NCI-H1930 (cell line): Measurements from ENCODE around the gene TMBIM6.
"Not testable (repeated sequence)": the region's sequence is repeated elsewhere in the genome, so short reads cannot be mapped to it uniquely, and the experiment has no call there.

Experiments
- DNase-seq, 2 experiments: peaks; one replicate each; lab custom pipeline; 2025; lab: John Stamatoyannopoulos, UW

Gene TMBIM6

DNA sequence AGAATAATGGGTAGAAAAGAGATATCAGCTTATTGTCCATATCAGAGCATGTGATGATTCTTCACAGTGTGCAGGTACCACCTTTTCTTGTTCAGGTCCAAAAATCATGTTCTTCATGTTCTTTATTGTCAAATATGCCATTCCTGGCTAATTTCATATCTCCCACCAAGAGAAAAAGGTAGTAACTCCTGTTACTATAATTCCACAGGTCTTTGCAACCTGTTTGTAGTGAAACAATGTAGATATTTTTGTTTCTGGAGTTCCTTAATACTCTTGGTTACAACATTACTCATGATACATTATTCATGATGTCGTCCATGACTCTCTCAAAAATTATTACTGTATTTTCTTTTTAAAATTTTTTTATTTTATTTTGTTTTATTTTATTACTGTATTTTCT is 11.3 kb upstream of the TMBIM6 start:
- no peak for DNase-seq

DNA sequence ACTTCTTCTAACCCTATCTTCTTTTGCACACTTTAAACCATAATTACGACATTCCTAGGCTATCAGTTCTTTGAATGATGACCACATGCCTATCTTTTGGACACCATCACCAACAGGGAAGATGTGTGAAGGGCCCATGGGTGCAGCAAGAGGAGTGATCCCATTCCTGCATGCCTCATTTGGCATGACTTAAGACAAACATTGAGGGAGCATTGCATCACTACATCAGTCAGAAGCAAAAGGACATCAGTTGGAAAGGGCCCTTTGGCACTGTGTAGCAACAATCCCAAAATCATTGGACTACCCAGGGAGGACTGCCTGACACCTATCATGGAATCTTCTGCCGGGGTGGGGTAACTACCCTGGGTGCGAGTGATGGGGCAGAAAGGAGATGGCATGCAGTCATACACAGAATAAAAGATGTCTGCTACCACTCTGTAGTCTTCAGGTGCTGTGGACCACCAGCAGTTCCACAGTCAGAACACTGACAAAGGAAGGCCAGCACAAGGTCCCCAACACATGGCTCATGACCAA is 10.7 kb upstream of the TMBIM6 start:
- DNase-seq, result no peak

DNA sequence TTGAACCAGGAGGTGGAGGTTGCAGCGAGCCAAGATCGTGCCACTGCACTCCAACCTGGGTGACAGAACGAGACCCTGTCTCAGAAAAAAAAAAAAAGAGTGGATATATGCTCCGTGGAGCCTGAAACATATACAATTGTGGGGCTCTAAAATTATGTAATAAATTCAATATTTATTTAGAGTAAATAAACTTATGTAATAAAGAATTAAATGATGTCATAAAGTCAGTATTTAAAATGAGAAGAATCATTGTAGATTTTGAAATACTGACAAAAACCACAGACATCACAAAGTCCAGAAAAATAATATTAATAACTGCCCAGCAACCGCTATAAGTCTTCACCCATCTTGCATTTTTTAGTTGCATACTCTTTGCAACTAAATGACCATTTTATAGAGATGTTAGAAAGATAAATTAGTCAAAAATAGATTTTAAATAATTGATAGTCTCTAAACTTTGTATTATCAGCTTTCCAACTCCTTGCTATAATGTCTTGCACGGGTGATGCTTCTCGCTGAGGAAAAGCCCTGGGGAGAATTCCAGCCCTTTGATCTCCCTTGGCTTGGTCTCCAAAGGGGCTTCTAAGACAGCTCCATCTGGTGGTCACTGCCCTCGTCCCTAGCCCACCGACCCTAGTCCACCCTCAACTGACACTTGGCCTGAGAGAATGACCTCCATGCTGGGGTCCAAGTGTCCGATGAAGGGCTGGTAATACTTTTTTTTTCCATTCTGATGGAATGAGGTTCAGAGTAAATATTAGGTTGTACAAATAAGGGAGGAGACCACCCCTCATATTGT is 7.9 kb upstream of the TMBIM6 start:
- DNase-seq, result no peak

DNA sequence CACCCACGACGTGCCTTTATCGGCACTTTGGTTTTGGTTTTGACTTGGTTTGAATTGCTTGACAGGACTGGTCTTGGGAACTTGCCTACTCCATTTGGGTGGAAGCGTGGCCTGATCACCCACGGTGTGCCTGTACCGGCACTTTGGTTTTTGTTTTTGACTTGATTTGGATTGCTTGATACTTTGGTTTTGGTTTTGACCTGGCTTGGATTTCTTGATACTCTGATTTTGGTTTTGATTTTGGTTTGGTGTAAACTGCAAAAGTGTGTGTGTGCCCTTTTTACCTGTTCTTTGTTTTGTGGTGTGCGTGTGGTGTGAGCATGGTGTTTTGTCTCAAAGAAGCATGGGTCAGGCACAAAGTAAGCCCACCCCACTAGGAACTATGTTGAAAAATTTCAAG is 6.5 kb upstream of the TMBIM6 start:
- DNase-seq, result not testable (repeated sequence)

DNA sequence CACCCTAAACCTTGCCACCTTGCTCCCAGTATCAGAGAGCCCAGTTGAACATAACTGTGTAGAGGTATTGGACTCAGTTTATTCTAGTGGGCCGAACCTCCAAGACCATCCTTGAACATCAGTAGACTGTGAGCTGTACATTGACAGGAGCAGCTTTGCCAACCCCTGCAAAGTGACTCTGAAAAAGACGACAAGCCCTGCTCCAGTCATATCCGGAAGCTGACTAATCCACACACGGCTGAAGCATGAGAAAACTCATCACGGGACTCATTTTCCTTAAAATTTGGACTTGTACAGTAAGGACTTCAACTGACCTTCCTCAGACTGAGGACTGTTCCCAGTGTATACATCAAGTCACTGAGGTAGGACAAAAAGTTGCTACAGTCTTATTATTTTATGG is 2.6 kb upstream of the TMBIM6 start:
- not testable (repeated sequence) for DNase-seq

DNA sequence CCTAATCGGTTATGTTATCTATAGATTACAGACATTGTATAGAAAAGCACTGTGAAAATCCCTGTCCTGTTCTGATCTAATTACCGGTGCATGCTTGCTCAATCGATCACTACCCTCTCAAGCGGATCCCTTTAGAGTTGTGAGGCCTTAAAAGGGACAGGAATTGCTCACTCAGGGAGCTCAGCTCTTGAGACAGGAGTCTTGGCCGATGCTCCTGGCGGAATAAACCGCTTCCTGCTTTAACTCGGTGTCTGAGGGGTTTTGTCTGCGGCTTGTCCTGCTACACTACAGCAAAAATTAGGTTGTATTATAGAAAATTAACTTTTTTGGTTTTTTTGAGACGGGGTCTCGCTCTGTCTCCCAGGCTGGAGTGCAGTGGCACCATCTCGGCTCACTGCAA is 1.1 kb upstream of the TMBIM6 start:
- DNase-seq, result not testable (repeated sequence)

DNA sequence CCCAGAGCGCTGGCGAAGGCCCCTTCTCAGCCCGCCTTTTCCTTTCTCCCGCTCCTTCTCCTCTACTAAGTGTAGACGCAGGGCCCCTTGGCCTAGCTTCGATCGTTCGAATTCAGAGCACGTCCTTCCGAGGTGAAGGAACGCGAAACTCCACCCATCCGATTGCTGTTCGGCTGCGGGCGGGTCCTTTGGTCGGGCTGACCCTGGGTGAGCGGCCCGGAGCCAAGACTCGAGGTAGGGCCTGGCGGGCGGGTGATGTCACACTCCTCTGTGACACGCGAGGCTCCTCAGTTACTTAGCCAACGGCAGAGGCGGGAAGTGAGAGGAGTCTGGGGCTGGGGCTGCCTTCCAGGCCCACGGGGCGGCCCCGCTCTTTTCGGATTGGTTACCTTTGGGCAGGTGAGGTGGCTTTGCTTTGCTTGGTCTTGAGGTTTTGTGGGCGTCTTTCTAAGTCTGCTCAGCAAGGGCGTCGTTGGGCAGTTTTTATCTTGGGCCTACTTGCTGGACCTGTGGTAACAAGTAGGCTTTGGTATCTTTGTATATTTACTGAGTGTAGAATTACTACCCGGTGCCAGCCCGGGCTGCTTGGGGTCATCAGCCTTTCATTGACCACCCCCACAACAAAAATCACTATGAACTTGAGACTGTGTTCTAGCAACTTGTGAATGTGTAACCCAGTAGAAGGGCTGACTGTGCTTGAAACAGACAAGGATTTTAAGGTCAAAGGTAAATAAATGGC is 694 bp downstream of the TMBIM6 start:
- peak in 1 of 2 experiments; percentile 58 for DNase-seq

DNA sequence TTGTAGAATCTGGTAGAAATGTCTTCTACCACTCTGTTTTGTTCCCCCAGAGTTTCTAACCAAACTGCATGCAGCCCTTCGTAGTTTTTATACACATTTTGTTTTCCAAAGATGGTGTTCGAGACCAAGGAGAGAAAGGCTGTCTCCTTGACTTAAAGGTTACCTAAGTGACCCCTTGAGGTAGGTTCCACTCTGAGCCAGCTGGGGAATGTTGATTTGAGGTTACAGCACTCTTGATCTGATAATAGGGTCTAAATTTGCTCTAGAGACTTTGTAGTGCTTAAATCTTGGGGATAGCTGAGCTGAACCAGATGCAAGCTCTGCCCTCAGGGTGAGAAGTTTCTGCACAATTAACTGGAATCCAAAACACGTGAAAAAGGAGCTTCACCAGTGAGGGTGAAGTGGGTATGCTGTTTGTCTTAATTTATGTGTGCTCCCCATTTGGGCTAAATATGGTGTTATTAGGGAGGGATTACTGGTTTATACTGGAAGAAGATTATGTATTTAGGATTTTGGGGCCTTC is 3.1 kb downstream of the TMBIM6 start:
- no peak for DNase-seq

DNA sequence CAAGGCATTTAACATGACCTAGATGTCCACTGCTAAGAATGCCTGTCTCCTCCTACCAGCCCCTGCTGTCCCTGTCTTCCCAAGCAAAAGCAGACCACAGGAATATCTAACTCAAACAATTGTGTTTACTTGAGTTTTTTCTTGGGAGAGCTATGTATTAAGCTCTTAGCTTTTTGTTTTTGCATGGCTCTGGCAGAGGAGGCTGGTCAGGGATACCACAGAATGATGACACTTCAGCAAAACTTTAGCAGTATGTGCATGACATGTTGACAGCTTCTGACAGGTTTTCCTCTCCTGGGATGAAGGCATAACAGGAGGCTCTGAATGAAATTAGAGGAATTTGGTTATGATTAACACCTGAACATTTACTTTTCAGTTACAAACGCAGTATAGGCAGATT is 6.9 kb downstream of the TMBIM6 start:
- DNase-seq, result no peak

DNA sequence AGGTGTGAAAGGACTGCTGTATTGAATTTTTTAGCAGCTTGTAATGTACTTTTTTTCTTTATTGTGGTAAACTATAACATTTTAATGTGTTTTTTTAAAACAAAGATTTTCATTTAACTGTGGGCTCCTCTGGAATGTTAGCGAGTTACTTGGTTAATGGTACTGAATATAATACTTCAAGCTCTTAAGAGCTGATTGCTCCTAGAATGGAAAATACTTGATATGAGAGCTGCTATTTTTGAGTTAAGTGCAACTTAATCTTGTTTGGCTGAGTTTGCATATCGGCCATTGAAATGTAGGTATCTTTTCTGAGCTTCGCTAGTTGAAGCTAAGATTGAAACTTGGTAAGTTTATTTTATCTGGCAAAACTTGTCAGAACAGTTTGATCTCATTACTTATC is 7.4 kb downstream of the TMBIM6 start:
- no peak for DNase-seq

DNA sequence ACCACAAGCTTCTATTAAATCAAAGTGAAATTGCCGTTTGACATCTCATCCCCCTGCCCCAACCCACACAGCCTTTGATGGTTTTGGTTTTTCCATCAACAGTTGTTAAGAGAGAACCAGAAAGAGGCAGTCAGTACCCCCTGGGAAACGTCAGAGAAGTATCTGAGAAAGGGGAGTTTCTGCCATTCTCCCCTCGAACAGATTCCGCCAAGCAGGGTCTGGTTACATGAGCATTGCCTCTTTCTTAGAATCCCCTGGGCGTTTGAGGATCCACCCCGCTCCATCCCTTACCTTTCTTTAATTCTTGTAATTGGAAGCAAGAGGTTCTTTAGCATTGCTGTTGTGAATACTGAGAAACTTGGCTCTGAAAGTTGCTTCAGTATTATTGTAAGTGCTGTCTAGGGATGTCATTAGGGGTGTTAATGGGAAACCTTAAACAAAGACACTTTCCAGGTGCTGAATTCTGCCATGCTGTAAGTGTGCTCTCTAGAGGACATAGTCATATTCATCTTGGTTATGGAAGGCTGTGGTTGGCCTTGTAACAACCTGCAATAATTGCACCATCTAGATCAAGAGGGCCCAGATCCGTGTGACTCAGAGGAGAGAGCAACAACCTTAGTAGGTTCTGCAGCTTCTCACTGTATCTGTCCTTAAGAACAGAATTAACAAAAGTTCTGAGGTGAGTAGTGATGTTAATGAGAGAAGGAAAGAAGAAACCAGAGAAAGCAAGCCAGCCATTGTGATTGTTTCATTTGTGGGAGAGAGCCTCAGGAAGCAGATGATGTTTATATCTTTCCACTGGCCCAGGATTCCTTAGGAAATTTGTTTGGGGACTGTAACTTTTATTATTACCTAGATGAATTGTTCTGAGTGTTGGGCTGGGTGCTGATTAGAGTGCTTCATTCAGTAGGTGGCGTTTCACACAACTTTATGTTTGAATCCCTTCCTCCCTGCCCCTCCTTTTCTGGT is 9.0 kb downstream of the TMBIM6 start:
- DNase-seq, result peak in 1 of 2 experiments; percentile 29

DNA sequence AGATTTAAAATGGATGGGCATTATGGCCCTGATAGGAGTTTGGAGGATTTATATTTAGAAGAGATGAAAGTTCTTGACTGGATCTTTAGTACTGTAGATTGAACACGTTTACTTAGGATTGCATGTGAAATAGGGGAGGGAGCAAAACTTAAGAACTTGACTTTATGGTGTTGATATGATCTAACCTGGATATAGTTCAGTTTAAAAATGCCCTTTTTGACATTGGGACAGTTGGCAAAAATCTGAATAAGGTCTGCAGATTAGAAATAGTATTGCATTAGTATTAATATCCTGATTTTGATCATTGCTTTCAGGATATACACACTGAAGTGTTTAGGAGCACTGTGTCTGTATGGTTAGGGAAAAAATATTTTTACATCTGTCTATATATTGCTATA is 9.6 kb downstream of the TMBIM6 start:
- no peak for DNase-seq

DNA sequence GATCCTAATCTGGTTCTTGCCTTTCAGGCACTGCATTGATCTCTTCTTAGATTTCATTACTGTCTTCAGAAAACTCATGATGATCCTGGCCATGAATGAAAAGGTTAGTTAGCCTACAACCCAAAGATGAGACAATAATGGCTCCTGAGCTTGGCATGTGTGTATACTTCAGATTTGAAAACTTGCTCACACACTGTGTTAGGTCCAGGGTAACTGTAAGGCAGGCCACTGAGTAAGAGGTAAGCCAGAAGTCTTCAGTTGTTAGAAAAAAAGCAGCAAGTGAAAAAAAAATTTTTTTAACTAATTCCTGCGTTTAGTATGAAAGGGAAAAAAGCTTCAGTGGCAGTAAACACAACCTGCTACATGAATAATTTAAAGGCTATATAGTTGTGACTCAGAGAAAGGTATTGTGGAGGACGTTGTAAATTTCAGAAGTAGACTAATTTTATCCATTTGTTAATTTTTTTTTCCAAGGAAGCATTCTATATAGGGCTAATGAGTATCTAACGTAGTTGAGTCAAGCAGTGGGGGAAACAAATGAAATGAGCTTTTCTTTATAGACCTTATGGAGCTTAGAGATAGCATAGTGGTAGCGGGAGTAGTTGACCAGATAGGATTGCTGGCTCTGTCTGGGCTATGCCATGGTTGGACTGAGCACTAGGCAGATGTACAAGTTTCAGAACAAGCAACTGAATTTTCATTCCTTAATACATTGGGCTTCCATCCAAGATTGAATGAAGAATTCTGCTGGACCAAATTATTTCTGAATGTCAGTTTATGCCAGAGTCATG is 20.5 kb downstream of the TMBIM6 start:
- no peak for DNase-seq

DNA sequence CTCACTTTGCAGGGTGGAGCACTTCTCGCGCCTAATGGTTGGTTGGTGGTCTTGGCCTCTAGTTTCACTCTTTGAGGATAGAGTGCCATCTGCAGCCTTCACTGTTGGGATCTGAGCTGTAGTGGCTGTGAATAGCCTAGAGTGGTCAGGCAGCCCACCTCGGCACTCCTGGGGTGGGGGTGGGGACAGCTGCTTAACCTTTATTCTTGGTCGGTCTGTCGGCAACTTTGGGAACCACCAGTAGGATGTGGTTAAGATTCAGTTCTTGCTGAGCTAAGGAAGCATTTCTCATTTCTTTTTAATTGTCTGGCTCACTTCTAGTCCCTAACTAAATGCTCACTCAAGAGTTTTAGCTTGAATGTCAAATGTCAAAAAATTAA is 21.1 kb downstream of the TMBIM6 start:
- DNase-seq, result no peak

DNA sequence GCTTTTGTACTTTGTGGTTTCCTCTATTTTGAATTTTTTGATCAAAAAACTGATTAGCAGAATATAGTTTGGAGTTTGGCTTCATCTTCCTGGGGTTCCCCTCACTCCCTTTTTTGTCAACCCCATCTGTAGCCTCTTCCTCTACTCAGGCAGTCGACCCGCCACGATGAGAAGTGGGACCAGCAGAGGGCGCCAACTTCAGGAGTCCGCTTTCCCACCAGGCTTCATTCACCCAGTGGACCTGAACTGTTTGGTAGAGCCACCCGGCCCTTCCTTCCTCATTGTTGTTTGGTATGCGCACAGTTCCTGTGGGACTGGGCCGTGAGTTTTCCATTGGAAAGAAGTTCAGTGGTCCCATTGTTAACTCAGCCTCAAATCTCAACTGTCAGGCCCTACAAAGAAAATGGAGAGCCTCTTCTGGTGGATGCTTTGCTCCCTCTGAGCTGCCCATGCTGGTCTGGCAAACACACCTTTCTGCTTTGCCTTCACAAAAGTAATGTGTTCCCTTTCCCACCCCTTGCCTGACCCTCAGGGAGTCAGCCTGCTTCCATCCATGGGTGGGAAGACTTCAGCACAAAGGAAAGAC is 21.7 kb downstream of the TMBIM6 start:
- peak; percentile 24 to 55 for DNase-seq

DNA sequence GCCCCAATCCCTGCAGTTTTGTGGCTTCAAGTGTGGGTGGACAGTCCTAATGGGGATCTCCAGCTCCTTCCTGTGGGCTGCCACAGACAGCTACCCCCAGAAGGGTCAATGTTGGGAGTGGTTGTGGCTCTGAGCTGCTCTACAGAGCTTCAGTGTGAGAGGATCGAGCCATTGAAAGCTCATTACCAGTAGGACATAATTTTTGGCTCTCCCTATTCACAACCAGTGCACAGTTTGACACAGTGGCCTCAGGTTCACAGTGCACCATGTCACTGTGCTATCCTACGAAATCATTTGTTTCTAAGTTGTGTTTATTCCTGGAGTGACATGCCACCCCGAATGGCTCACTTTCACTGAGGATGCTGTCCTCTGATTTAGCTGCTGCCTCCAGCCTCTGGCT is 22.8 kb downstream of the TMBIM6 start:
- no peak for DNase-seq

DNA sequence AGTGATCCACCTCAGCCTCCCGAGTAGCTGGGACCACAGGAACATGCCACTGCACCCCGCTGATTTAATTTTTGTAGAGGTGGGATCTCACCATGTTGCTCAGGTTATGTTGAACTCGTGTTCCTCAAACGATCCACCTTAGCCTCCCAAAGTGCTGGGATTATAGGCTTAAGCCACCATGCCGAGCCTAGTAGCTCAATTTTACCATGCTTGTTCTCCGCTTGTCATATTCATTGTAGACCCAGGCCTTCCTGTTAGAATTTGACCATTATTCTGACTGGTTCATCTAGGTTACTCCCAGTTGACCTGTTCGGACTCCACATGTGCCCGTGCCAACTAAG is 24.7 kb downstream of the TMBIM6 start:
- no peak for DNase-seq

DNA sequence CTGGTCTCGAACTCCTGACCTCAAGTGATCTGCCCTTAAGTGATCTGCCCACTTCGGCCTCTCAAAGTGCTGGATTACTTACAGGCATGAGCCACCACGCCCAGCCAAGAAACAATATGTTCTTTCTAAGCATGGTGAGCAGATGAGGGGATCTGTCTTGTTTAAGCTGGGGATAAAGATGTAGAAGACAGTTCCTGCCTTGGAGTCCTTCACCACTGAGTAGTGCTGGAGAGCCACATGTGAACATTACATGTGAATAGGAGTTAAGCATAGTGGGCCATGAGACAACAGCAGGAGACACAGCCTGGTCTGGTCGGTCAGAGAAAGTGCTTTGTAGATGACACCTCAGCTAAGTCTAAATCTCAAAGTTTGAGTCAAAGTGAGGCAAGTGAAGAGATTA is 26.0 kb downstream of the TMBIM6 start:
- no peak for DNase-seq

DNA sequence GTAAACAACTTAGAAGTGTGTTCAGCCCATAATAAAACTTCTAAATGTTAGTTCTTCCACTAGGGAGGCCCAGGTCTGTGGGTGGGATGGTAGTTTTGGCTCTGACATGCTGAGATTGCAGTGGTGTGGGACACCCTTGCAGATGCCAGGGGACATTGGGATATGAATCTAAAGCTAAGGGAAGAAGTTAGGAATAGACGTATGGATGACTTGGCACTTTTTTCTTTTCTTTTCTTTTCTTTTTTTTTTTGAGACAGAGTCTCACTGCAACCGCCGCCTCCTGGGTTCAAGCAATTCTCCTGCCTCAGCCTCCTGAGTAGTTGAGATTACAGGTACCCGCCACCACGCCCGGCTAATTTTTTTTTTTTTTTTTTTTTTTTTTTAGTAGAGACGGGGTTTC is 31.7 kb downstream of the TMBIM6 start:
- not testable (repeated sequence) for DNase-seq

DNA sequence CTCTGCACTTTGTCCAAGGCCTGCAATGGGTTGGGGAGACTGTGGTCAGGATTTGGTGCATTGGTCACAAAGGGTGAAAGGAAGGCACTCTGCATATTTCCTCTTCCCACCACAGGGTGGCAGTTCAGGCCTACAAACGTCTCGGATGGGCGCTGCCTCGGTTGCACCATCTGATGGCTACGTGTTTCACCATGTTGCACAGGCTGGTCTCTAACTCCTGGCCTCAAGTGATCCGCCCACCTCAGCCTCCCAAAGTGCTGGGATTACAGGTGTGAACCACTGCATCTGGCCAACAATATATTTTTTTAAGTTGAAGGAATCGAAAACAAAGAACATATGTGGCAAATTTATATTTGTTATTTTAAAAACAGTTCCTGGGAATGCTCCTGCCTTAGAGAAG is 35.1 kb downstream of the TMBIM6 start:
- peak; percentile 9 to 51 for DNase-seq

DNA sequence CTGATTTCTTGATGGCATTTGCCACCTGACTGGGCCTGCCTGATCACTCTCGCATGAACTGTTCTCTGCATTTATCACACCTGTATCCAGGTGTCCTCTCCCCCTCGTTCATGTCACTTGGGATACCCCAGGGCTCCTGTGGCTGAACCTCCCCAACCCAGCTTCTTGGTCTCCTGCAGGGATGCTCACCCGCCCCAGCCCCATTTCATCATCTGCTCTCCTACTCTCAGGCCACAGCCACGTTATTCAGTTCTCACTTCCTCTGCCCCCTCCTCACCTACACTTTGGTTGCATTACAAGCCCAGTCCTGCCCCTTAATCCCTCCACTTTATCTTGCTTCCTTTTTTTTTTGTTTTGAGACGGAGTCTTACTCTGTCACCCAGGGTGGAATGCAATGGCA is 35.5 kb downstream of the TMBIM6 start:
- DNase-seq, result no peak
